Upper lobe of left lung (tissue), 4 donors: ENCODE results near the gene DCDC2B.
A peak's percentile ranks its signal among the peaks of the same experiment; 100 is the strongest.

ENCODE experiments used
- CTCF ChIP-seq, 6 experiments: fragments of 450-650 bp in 4 of 6; fragments of 200-600 bp in 2 of 6; sonication (generic) in 2 of 6; IDR thresholded peaks; one replicate each; pipeline ENCODE4 v1.5.1; 2016 to 2019; ENCODE audit warnings: antibody characterized with exemption in 6 of 6
- EP300 ChIP-seq, 4 donors: sonication (generic); formaldehyde crosslinking; IDR thresholded peaks; one replicate each; pipeline ENCODE4 v1.5.1; 2017; ENCODE audit warnings: antibody characterized with exemption in 4 of 4, control low read depth in 2 of 4

GRCh38 chr1:32204943-32205361 is 3.9 kb upstream of the DCDC2B start:
- TF ChIP-seq CTCF (IDR thresholded peaks at IDR 0.05) = peak in 1 of 6 experiments; percentile 7
- TF ChIP-seq EP300 (IDR thresholded peaks at IDR 0.05) = no peak
